ENCODE results near the gene AUTS2. TPM values are rescaled to one million over a fixed set of nuclear protein-coding genes. Genes with fewer than 3 reads are reported as not detected.

Gene AUTS2
- total and polyA plus RNA-seq, 9 of the 15 experiments (the other 6 are each of a cell fraction or from before 2014, with no cell fraction given) = 0.58 TPM; not detected in 8

- Histone ChIP-seq H3K4me2 (ENCODE audit: insufficient read depth, low read length) (no peak overlapping the region), H3K9me3 (replicated peaks; ENCODE audit: control insufficient read depth, insufficient read depth, low read depth, low read length) (no peaks in the 10 kb centered on the region), H3K79me2 (ENCODE audit: control insufficient read depth, insufficient read depth, low read length) (no peaks in the 10 kb centered on the region), H3K9me1 (ENCODE audit: control insufficient read depth, insufficient read depth, low read length) (no peaks in the 10 kb centered on the region), H2AFZ (ENCODE audit: low read depth, low read length) (no peak overlapping the region), H3K4me1 (replicated peaks in 1 of 2; ENCODE audit: control insufficient read depth in 2 of 2, insufficient read depth in 2 of 2, low read length in 2 of 2) (peaks cover 0 to 9% of the 10 kb centered on the region in 2 experiments; a peak in 1 of 5 replicates), H3K9ac (ENCODE audit: insufficient read depth in 1 of 2, low read depth in 2 of 2, low read length in 2 of 2) (no peak overlapping the region), H3K27me3 (ENCODE audit: control insufficient read depth in 2 of 2, insufficient read depth in 2 of 2, low read length in 2 of 2) (0 out of 5 replicates have a peak, but pooled peaks cover 0 to under 1% of the 10 kb centered on the region in 2 experiments), H3K27ac (ENCODE audit: extremely low read depth, low read depth, low read length) (no peak overlapping the region), H4K20me1 (replicated peaks; ENCODE audit: control insufficient read depth, insufficient read depth, low read length) (no peaks in the 10 kb centered on the region), H3K36me3 (ENCODE audit: control insufficient read depth, insufficient read depth, low read length) (no peaks in the 10 kb centered on the region), H3K4me3 (no peak overlapping the region)
- 5% methylated on average over 4 of the region's 4 CpGs for WGBS (ENCODE audit: insufficient coverage, low coverage, missing lambda C conversion rate)
- FAIRE-seq = no peak
- ATAC-seq = no peak
- intact Hi-C loops (cut with micrococcal nuclease) = no loop called here
- POLR2A ChIA-PET = no interaction called here
- in situ Hi-C loops (cut with MboI) = no loop called here
- no peak for DNase-seq (ENCODE audit: extremely low read depth in 1 of 4, low spot score in 3 of 4)
- CTCF ChIA-PET (ENCODE audit: low intra/inter-chr PET ratio) = no interaction called here
- BruUV-seq (replicated peaks) = no TSS peak
- TF ChIP-seq, protein P1, sequence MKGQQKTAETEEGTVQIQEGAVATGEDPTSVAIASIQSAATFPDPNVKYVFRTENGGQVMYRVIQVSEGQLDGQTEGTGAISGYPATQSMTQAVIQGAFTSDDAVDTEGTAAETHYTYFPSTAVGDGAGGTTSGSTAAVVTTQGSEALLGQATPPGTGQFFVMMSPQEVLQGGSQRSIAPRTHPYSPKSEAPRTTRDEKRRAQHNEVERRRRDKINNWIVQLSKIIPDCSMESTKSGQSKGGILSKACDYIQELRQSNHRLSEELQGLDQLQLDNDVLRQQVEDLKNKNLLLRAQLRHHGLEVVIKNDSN (CRISPR knock-in tag; IDR thresholded peaks at IDR 0.05) = no peak
- TF ChIP-seq OTX1 (CRISPR knock-in tag; IDR thresholded peaks at IDR 0.05) = no peak
- no peak for TF ChIP-seq MAX (CRISPR knock-in tag; IDR thresholded peaks at IDR 0.05)
- TF ChIP-seq NRF1 (conservative IDR thresholded peaks at IDR 0.05 in 1 of 2, IDR thresholded peaks at IDR 0.05 in 1 of 2) = no peak
- TF ChIP-seq DNMT1 (IDR thresholded peaks at IDR 0.05) = no peak
- TF ChIP-seq SRSF3 (IDR thresholded peaks at IDR 0.05; ENCODE audit: insufficient read depth, low read length) = no peak
- TF ChIP-seq, protein P2, sequence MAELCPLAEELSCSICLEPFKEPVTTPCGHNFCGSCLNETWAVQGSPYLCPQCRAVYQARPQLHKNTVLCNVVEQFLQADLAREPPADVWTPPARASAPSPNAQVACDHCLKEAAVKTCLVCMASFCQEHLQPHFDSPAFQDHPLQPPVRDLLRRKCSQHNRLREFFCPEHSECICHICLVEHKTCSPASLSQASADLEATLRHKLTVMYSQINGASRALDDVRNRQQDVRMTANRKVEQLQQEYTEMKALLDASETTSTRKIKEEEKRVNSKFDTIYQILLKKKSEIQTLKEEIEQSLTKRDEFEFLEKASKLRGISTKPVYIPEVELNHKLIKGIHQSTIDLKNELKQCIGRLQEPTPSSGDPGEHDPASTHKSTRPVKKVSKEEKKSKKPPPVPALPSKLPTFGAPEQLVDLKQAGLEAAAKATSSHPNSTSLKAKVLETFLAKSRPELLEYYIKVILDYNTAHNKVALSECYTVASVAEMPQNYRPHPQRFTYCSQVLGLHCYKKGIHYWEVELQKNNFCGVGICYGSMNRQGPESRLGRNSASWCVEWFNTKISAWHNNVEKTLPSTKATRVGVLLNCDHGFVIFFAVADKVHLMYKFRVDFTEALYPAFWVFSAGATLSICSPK (IDR thresholded peaks at IDR 0.05; ENCODE audit: borderline replicate concordance) = no peak
- no peak for TF ChIP-seq CBFA2T3 (IDR thresholded peaks at IDR 0.05)
- no peak for TF ChIP-seq ZHX1 (conservative IDR thresholded peaks at IDR 0.05; ENCODE audit: low read length)
- no peak for TF ChIP-seq PBX2 (CRISPR knock-in tag; IDR thresholded peaks at IDR 0.05; ENCODE audit: low read depth)
- TF ChIP-seq PBX2 (tag; conservative IDR thresholded peaks at IDR 0.05; ENCODE audit: low read depth) = no peak
- TF ChIP-seq MNT (conservative IDR thresholded peaks at IDR 0.05) = no peak
These were observed 762.3 kb downstream of the AUTS2 start for GRCh38 chr7:70360557-70360956.
